Hematopoietic multipotent progenitor cell treated with erythropoietin and hydrocortisone succinate and interleukin-3 and kit ligand, for 8 days (in vitro differentiated cells): ENCODE data around the gene HOXC10.

Source experiments
- DNase-seq: peaks from one replicate; pipeline ENCODE4 v3.0.0-alpha.2; 2015

Gene HOXC10

DNA sequence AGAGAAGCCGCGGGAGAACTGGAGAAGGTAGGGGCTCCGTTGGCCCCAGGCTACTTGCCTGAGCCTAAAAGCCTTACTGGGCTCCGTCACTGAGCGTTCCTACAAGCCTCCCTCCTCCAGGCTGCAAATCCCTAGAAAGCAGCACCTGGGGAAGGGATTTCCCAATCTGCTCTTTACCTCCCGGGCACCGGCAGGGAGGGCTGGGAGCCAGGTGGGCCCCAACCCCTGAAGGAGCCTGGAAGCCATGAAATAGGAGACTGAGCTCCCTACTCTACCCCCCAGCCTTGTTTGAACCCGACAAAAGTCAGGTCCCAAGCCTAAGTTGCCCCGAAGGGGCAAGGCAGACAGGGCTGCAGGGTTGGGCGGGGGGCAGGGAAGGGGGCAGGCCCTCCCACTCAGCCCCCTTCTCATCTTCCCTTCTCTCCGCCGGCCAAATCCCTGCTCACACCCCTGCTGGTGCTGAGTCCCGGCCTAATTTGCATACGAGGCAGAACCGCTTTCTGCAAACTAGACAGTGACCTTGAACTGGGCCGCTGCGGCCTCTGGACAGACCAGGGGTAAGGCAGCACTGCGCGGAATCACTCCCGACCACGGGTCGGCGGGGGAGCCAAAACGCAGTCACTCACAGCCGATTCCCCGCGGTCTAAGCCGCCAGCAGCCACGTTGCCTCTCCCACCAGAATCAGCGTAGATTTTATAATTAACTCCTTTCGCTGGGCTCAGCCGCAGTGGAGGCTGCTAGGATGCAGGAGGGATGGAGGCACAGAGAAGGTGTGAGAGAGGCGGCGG lies 34.0 kb upstream of the HOXC10 start:
- no peak for DNase-seq

DNA sequence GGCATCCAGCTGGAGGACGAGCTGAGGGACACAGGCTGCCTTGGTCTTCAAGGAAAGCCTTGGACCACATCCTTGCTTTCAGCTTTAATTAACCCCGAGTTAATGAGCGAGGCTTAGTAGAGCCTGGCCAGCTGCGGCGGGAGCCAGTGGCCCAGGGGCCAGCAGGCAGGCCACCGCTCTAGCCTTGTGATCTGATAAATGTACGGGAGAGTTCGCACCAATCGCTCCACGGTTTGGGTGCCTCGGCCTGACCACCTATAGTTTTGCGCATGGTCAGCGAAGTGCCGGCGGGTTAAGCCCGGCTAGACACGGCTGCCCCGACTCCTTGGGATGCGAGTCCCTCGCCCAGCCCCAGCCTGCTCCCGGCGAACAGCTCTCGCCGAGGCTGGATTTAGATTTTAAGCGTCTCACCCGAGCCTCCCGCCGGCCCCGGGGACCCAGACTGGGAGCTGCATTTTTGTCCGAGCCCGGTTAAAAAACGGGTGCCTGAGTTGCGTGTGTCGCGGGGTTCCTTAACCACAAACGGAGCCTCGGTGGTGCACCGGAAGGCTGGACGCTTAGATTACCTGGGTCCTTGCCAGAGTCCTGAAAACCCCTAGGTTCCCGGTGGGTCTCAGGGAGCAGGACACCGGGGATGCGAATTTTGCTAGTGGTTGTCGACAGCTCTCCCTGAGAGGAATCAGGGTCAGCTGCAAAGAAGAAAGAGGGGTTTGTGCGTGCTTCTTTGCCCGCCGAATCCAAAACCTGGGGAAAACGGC lies 33.2 kb upstream of the HOXC10 start:
- DNase-seq = no peak

DNA sequence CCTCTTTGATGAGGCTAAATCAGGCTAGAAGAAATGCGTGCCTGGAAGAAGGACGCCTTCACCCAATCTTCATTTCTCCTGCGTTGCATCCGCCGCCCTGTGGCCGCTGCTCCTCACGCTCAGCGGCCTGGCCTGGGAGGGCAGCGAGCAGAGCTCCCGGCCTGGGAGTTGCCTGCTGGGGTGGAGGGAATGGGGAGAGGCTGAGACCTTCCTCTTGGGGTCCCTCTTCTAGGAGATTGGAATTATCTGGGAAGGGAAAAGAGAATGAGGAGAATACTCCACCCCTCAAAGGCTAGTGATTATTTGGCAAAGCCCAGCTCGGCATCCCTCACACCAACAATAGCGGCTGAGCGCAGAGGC lies 32.6 kb upstream of the HOXC10 start:
- DNase-seq = no peak

DNA sequence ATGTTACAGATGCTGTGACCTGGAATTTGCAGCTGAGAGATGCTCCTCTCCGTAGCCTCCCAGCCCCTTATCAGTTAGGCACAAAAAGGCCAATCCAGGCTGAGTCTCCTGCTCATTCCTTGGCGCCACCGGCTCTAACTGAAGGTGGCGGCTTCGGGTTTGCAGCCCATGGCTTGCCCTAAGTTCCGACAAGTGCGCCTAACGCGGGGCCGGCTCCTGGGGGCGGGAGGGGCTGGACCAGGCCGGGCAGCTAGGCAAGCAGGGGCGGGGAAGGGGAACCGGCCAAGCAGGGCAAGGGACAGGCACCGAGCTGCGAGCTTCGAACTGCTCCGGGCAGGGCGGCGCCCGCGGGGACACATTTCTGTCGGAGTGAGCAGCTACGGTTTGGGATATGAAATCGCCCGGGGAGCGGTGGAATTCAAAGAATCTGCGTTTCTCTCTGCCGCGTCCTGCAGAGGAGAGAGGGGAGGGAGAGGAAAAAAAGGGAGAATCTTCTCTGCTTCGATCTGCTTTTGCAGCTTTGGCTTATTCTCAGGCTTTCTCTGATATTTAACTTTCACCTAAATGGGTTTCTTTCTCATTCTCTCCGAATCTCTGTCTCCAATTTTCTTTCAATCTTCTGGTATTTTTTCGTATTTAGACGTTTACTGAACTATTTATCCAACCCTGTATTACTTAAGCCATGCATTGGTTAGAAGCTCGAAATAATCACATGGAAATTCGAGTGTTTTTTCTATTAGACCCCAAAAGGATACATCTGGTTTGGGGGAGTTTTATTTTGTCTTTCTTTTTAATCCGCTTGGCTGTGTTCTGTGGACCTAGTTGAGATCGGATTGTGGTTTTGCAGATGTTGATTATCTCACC lies 31.8 kb upstream of the HOXC10 start:
- no peak for DNase-seq

DNA sequence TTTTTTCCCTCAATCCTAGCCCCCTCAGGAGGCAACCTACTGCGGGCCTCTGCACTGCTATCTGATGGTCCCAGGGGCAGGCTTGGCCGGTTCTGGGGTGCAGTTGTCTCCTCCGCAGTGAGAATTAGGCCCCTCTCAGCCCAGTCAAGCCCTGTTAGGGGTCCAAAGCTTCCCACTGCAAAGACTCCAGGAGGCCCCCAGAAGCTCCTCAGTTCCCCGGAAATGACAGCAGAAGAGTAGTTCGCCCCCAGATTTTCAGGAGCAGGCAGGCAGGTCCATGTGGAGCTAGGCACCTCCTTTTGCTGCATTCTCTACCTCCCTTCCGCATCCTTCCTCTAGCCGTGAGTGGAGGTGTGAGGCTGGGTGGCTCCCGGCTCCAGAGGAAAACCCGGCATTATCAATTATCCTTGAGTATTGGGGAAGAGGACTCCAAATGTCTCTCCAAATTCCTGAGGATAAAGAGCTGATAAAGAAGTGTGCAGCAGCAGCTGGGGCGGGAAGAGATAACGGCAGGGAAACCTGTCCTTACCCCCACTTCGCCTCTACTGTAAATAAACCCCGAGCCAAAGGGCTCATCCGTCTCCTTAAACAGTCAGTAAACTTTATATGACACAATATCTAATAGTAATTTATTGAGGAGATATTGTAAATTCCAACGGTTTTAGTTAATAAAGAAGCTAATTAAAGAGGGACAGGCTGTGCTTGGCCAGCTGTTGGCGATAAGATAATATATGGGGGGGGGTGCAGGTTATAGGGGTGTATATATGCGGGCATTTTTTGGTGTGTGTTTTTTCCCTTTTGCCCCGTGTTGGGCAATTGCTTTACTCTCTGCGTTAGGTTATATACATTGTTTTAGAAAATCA lies 30.9 kb upstream of the HOXC10 start:
- DNase-seq = no peak

DNA sequence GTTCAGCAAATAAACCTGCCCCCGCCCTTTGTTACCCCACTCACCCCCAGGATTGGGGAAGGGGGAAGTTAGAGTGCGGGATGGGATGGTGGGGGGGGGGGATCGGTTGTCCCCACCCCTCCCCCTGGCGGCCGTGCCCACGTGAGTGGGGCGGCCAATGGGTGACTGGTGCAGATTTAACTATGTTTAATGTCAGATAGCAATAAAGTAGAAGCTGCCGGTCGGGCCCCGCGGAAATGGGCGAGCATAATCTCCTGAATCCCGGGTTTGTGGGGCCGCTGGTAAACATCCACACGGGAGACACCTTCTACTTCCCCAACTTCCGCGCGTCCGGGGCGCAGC lies 30.3 kb upstream of the HOXC10 start, which contains the start of gene HOXC12:
Gene HOXC12, plus strand, starts transcription at position 210 of the 342 bp plus-strand sequence. Its CDS starts 27 bp downstream, at position 237.
- DNase-seq = no peak

DNA sequence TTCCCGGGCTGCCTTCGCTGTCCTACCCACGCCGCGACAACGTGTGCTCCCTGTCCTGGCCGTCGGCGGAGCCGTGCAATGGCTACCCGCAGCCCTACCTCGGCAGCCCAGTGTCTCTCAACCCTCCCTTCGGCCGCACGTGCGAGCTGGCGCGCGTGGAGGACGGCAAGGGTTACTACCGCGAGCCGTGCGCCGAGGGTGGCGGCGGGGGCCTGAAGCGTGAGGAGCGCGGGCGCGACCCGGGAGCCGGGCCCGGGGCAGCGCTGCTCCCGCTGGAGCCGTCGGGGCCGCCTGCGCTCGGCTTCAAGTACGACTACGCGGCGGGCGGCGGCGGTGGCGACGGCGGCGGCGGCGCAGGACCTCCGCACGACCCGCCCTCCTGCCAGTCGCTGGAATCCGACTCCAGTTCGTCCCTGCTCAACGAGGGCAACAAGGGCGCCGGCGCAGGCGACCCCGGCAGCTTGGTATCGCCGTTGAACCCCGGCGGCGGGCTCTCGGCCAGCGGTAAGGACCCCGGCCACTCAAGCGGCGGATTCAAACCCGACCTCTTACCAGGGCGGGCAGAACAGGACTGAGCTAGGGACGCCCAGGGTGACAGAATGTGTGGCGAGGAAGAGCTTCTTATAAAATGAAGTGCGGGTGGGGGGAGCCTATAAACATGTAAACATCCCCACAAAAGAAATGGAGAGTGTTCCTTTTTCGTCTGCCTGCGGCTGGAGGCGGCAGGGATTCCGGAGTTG lies 29.7 kb upstream of the HOXC10 start:
- no peak for DNase-seq

DNA sequence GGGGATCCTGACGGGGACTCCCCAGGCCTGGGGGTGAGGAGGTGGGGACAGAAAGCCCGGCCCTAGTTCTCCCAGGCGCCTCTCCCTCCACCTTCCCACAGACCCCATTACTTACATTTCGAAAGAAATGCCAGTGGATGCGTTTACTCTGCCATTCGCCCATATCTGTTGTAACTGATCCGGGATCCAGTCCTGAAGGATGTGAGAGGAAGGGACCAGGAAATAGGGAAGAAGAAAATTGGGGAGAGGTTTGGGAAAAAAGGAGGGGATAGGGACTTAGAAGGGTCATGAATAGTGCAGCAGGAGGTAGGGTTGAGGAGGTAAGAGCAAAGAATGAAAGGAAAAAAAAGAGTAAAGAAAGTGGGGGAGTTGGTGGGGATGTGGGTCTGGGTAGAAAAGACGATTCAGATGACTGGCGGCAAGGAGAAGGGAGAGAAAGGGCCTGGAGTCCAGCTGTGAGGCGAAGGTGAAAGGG lies 29.1 kb upstream of the HOXC10 start:
- no peak for DNase-seq

DNA sequence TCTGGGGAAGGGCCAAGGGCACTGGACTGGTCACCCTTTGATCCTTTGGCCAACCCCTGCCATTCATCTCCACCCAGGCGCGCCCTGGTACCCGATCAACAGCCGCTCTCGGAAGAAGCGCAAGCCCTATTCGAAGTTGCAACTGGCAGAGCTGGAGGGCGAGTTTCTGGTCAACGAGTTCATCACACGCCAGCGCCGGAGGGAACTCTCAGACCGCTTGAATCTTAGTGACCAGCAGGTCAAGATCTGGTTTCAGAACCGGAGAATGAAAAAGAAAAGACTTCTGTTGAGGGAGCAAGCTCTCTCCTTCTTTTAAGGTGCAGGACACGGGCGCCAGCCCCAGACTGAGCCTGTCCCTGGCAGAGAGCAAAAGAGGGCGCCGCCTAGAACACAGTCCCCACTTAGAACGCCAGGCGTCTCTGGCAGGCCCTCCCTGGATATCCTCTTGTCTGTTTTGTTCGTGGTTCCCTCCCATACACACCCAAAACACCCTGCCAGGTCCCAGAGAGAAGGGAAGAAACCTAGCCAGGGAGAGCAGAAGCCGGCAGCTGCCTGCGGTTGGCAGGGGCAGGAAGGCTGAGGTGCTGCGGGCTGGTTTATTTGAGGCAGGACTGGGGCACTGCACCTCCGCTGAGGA lies 28.6 kb upstream of the HOXC10 start:
- DNase-seq = no peak

DNA sequence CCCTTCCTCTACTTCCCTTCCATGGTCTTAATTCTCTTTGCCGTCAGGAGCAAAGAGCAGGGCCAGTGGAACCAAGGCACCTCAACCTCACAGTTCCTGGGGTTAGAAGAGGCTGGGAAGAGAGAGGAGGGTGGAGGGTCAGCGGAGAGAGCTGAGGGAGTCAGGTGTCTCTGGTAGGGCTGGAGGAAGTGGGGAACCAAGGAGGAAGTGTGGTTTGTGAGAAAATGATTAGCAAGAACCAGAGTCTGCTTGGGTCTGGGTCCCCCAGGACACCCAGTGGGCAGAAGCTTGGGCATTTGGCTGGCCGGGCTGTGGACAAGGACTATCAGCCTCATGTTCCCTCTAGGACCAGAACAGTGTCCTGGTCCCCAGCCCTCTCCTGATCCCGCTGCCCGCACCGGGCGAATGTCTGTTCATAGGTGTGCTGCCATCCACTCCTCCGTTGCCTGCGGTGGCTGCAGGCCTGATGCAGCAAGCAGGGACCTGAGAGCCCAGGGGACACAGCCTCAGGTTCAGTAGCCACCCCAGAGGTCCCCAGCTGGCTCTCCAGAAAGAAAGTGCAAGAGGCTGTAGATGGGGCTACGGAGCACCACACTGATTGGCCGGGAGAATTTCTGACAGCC lies 27.9 kb upstream of the HOXC10 start:
- DNase-seq = no peak

DNA sequence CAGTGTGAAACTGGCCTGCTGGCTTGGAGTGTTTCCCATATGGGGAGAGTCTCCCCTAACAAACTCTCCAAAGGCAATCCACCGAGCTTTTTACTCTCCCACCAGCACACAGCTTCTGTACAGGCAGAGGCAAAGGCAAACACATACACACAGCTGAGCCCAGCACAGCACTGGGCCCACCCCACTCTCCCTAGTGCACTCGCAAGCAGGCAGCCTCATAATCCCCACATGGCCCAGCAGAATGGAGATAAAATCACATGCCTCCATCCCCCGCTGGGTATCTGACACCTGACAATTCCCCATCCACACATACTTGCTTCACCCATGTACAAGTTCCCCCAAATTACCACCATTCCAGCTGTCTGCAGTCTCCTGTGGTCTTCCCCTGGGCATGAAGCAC lies 26.8 kb upstream of the HOXC10 start:
- no peak for DNase-seq

DNA sequence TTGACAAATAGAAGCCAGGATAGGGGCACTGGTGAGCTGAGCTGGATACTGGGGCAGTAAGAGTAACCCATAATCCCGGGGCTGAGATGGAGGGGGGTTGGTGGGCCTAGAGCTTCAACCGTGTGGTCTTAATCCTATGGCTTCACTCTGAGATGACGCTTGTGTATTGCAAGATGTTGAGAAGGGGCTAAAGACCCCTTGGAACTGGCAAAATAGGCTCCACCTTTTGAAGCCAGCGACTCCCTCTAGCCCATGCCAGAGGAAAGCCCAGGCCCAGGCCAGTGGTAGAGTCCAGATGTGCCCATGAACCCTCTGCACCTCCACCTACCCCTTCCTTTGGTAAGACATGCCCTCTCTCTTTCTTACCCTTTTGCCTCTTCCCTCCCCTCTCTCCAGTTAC lies 25.6 kb upstream of the HOXC10 start:
- DNase-seq = no peak

DNA sequence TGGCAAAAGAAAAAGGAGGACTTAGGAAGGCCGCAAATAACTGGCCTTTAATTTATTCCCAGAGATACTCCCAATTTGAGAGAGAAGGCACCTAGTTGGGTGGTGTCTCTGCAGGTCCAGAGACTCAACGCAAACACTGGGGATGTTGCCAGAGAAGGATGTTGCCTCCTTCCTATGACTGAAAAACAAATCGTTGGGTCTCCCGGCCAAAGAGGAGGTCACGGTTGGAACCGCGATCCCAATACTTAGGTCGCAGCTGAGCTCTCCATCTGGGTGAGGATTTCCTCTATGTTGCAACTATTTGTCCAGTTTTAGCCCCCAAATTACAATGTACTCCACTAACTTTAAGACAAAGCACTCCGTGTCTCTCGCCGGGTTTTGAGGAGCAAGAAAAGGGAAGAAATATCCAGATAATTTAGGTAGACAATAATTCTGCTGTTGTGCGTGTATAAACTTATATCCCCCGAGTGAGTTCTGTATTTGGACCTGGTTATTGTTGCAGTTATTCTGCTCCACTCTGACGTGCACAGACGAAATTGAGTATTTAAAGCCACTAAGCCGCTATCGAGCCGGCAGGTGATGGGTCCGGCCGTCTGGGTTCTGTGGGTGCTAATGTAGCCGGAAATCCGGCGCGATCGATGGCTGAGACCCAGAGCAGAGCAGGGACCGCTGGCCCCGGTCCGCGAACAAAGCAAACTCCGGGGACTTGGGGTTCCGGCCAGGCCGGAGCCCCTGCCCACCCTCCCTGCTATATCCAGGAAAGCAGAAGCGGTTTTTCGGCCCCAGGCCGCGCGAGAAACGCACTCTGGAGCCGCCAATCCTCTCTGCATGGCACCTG lies 24.5 kb upstream of the HOXC10 start:
- no peak for DNase-seq

DNA sequence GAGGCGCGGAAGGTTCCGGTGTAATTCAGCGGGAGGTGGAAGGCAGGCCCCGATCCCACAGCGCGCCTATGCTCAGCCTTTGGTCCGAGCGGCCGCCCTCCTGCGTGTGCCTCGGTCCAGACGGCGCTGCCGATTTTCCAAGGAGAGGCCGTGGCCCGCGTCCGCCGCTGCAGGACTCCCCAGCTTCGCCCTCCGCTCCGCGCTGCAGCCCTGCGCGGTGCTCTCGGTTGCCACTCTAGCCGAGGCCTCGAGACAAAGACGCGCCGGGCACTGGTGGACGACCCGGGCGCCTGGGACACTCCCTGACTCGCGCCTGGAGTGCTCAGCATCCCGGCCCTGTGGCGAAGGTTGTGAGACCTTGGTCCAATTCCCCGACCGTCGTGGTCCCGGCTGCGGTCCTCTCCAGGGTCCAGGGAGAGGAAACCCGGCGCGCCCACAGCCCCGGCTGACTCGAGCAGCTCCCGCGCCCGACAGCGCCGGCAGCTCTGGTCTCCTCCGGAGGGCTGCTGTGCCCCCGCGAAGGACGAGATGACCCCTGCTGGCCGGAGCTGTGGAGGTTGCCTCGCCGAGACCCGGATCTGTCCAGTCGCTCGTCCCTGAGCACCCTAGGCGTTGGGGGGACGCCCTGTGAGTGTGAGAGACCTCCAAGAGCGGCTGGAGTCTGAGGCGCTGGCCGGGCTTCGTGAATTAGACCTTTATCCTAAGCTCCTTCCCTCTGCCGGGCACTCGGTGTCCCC lies 23.8 kb upstream of the HOXC10 start:
- no peak for DNase-seq

DNA sequence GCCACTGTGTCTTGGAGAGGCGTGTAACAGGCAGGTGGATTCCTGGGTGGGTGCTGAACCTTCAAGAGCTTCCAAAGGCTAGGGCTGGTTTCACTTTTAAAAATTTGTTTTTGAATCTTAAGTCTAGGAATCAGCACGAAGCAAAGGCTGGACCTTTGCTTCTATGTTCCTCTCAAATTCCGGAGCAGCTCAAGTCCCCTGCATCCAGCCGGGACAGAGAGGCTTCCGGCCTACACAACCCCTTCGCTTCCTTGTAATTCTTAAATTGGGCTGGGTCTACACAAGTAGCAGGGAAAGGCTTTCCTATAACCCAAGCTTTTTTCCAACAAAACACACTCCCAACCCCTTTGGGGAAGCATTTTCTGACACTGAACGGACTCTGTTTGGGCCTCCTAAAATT lies 21.9 kb upstream of the HOXC10 start:
- no peak for DNase-seq

DNA sequence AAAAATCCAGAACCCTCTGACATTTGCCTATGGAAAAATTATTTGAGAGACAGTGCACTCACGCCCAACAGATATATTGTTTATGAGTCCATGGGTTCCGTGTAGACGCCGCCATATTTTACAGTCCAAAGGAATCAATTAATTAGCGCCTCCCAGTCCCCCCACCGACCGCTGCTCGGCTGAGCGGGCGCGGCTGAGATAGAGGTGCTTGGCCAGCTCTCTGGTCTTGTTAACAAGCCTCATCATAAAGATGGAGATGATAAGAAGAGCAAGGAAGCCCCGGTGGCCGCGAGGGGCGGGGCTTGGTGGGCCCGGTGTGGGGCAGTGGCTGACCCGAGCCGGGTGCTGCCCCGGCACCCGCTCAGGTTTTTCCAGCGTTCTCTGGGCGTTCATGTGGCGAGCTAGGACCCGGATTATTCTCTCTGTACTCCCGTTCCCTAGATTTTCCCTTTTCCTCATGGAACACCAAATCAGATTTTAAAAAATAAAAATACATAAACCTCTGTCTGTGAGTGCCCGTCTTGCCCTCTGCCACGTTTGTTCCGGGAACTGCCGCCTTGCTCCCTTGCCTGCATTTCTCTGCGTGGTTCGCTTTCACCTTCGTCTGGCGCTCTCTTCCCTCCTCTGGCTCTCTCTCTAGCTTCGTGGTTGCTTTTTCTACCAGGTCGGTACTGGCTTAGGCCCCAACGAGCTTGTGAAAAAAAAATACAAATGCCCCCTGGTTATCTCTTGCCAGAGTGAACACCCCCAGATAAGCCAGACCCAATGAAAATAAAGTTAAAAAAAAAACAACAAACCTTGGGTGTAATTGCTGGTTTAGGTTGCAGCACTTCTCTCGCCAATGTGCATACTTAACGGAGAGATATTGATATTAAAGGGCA lies 21.3 kb upstream of the HOXC10 start:
- no peak for DNase-seq

DNA sequence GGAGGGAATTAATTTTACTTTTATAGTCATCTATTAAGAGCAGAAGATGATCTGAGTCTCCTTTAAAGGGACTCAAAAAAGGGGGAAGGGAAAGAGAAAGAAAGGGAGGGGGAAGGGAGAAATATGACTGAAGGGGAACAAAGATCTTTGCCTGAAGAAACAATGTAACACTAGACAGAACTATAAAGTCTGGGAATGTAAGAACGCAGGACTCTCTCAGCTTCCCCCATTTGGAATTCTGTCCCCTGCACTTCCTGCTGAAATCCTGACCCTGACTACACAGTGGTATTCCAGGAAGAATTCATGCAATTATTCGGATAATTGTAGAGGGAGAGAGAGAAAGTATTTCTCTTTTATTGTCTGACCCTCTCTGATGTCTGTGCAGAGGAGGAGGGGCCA lies 20.6 kb upstream of the HOXC10 start:
- DNase-seq = no peak
